Trophoblast cell (in vitro differentiated cells and primary cell): ENCODE results near the gene SEC16A.

Experiments used
- DNase-seq, 2 donors: peaks; one replicate each; pipeline ENCODE4 v3.0.0-alpha.2; 2016
- H2AFZ ChIP-seq: 2 replicates; pipeline ENCODE4 v1.6.1; 2013; ENCODE audit warnings: low read length, moderate library complexity, mild to moderate bottlenecking; ENCODE audit not compliant: insufficient read depth, poor library complexity
- H2AK5ac ChIP-seq: 2 replicates; pipeline ENCODE4 v1.6.1; 2013; ENCODE audit warnings: mild to moderate bottlenecking, low read length
- H2BK120ac ChIP-seq: 2 replicates; pipeline ENCODE4 v1.6.1; 2013; ENCODE audit warnings: low read length, mild to moderate bottlenecking, moderate library complexity; ENCODE audit not compliant: insufficient read depth, poor library complexity
- H2BK12ac ChIP-seq: 2 replicates; pipeline ENCODE4 v1.6.1; 2013; ENCODE audit warnings: mild to moderate bottlenecking, low read length, moderate library complexity
- H2BK5ac ChIP-seq: 2 replicates; pipeline ENCODE4 v1.6.1; 2013; ENCODE audit warnings: low read length, low read depth, moderate library complexity, mild to moderate bottlenecking; ENCODE audit not compliant: poor library complexity
- H3K14ac ChIP-seq: 2 replicates; pipeline ENCODE4 v1.6.1; 2013; ENCODE audit warnings: mild to moderate bottlenecking, low read length
- H3K18ac ChIP-seq: 2 replicates; pipeline ENCODE4 v1.6.1; 2013; ENCODE audit warnings: mild to moderate bottlenecking, low read length
- H3K23ac ChIP-seq: 2 replicates; pipeline ENCODE4 v1.6.1; 2013; ENCODE audit warnings: low read length
- H3K27ac ChIP-seq: 2 replicates; pipeline ENCODE4 v1.5.1; 2013; ENCODE audit warnings: low read depth, mild to moderate bottlenecking, inconsistent platforms, low read length, moderate library complexity
- H3K27me3 ChIP-seq: 2 replicates; pipeline ENCODE4 v1.6.1; 2013; ENCODE audit warnings: inconsistent platforms, mild to moderate bottlenecking, low read length, moderate library complexity; ENCODE audit not compliant: insufficient read depth
- H3K36me3 ChIP-seq, 2 experiments: 1 replicate in 1 of 2; 2 replicates in 1 of 2; pipeline ENCODE4 v1.6.1; 2013; ENCODE audit warnings: low read length in 2 of 2, mild to moderate bottlenecking in 2 of 2, moderate library complexity in 1 of 2; ENCODE audit not compliant: insufficient read depth in 2 of 2, control insufficient read depth in 1 of 2
- H3K4ac ChIP-seq: 2 replicates; pipeline ENCODE4 v1.6.1; 2013; ENCODE audit warnings: low read depth, mild to moderate bottlenecking, low read length, moderate library complexity
- H3K4me1 ChIP-seq, 2 experiments: 1 replicate in 1 of 2; 2 replicates in 1 of 2; pipeline ENCODE4 v1.6.1; 2013; ENCODE audit warnings: low read length in 2 of 2, mild to moderate bottlenecking in 2 of 2, moderate library complexity in 1 of 2; ENCODE audit not compliant: insufficient read depth in 2 of 2, control insufficient read depth in 1 of 2
- H3K4me2 ChIP-seq: 2 replicates; pipeline ENCODE4 v1.6.1; 2013; ENCODE audit warnings: inconsistent platforms, mild to moderate bottlenecking, low read length, moderate library complexity
- H3K4me3 ChIP-seq: 2 replicates; pipeline ENCODE4 v1.5.1; 2013; ENCODE audit warnings: mild to moderate bottlenecking, low read depth, low read length, inconsistent platforms
- H3K79me1 ChIP-seq: one replicate; pipeline ENCODE4 v1.6.1; 2013; ENCODE audit warnings: low read length
- H3K79me2 ChIP-seq: 2 replicates; pipeline ENCODE4 v1.6.1; 2013; ENCODE audit warnings: low read length, mild to moderate bottlenecking; ENCODE audit not compliant: control insufficient read depth, insufficient read depth, poor library complexity
- H3K9ac ChIP-seq: 2 replicates; pipeline ENCODE4 v1.6.1; 2013; ENCODE audit warnings: mild to moderate bottlenecking, low read length
- H3K9me3 ChIP-seq: 2 replicates; pipeline ENCODE4 v1.6.1; 2013; ENCODE audit warnings: low read depth, mild to moderate bottlenecking, control low read depth, inconsistent platforms, low read length; ENCODE audit not compliant: insufficient read depth
- H4K12ac ChIP-seq: 2 replicates; pipeline ENCODE4 v1.6.1; 2013; ENCODE audit warnings: low read depth, mild to moderate bottlenecking, low read length, moderate library complexity
- H4K8ac ChIP-seq: 2 replicates; pipeline ENCODE4 v1.6.1; 2013; ENCODE audit warnings: low read depth, mild to moderate bottlenecking, low read length, moderate library complexity
- H4K91ac ChIP-seq: one replicate; pipeline ENCODE4 v1.6.1; 2013; ENCODE audit warnings: low read depth, mild to moderate bottlenecking, low read length, moderate library complexity
- WGBS: extraction: QIAGEN DNeasy Blood & Tissue Kit; methylation state at CpG from one replicate; pipeline ENCODE4 v1.1.7; 2013; ENCODE audit warnings: missing lambda C conversion rate; ENCODE audit not compliant: insufficient read length, insufficient coverage; ENCODE audit errors: extremely low coverage; 5-methylcytosine and 5-hydroxymethylcytosine counted together

The SEC16A gene

DNA sequence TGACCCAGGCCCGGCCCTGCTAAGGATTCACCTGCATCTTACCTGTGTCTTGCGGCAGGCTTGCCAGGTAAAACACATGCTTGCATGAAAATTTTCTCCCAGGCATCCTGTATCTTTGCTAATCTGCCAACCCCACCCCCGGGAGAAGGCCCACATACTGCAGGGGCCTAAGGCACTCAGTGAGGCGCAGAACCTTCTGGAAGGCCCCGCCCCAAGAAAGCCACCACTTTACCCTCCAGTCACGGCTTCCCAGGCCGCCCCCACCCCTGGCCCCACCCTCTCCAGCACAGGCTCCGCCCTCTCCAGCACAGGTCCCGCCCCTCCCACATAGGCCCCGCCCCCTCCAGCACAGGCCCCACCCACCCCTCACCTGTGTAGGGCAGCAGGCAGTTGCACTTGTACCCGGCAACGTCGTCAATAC lies 29.8 kb upstream of the SEC16A start:
- H2AFZ ChIP-seq = no peak overlapping the region
- no peak overlapping the region for H2AK5ac ChIP-seq
- H3K4ac ChIP-seq = no peak overlapping the region
- H3K4me1 ChIP-seq = no peaks in the 10 kb centered on the region
- H3K36me3 ChIP-seq = peaks cover 66 to 72% of the 10 kb centered on the region in 2 experiments
- no peak overlapping the region for H4K12ac ChIP-seq
- H3K9me3 ChIP-seq = no peaks in the 10 kb centered on the region
- H2BK12ac ChIP-seq = no peak overlapping the region
- no peak overlapping the region for H3K23ac ChIP-seq
- no peaks in the 10 kb centered on the region for H3K79me1 ChIP-seq
- no peak overlapping the region for H2BK120ac ChIP-seq
- no peaks in the 10 kb centered on the region for H3K79me2 ChIP-seq
- no peak overlapping the region for H3K14ac ChIP-seq
- H3K18ac ChIP-seq = no peak overlapping the region
- H4K8ac ChIP-seq = no peak overlapping the region
- H3K4me2 ChIP-seq = no peak overlapping the region
- WGBS = no CpG with 5 or more reads among the region's 13 CpGs
- H3K4me3 ChIP-seq = no peak overlapping the region
- H3K27me3 ChIP-seq = no peaks in the 10 kb centered on the region
- no peak for DNase-seq
- no peak overlapping the region for H3K27ac ChIP-seq
- no peak overlapping the region for H3K9ac ChIP-seq
- H2BK5ac ChIP-seq = no peak overlapping the region
- no peak overlapping the region for H4K91ac ChIP-seq

DNA sequence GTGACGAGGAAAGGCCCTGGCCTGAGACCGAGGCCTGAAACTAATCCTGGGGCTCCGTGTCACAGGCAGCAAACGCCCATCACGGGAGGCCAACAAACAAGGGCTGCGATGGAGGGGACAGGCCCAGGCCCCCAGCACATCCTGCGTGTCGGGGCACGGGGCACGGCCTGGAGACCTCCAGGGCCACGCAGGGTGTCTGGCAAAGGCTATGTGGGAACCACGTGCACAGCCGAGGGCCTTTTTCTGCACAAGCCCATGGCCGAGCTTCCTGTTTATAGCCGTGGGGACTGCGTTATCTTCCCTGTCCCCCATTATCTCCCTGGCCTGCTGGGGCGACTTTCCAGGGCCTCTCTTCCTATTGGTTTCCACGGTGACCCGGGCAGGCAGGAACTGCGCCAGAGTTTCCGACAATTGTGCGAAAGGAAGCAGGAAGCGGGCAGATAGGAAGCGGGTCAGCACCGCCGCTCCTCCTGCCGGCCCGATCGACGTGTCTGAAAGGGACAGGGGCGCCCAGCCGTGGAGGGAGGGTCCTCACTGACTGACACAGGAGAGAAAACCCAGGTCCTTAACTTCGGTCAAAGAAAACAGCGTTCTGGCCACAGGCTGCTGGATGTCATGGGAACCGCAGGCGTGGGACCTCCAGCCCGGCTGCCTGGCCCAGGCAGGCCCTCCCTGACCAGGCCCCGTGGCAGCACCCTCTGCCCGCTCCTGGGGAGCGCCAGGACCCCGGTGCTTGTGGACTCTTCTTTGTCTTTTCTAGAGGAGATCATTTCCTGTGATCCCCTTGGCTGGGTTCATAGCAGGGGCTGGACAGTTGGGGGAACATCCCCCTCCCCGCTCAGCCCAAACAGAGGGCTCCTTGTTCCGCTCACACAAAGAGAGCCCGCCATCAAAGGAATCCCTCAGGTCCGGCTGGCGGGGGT lies 29.1 kb upstream of the SEC16A start:
- Histone ChIP-seq H3K18ac (no peak overlapping the region), H3K4me2 (no peak overlapping the region), H4K91ac (no peak overlapping the region), H3K9ac (no peak overlapping the region), H3K23ac (no peak overlapping the region), H4K8ac (no peak overlapping the region), H2BK5ac (no peak overlapping the region), H3K4ac (no peak overlapping the region), H3K27me3 (no peaks in the 10 kb centered on the region), H3K4me3 (no peak overlapping the region), H3K14ac (no peak overlapping the region), H3K79me2 (no peaks in the 10 kb centered on the region), H3K9me3 (no peaks in the 10 kb centered on the region), H3K79me1 (no peaks in the 10 kb centered on the region), H3K36me3 (peaks cover 67 to 73% of the 10 kb centered on the region in 2 experiments), H2AFZ (no peak overlapping the region), H2BK12ac (no peak overlapping the region), H2AK5ac (no peak overlapping the region), H3K27ac (no peak overlapping the region), H2BK120ac (no peak overlapping the region), H4K12ac (no peak overlapping the region), H3K4me1 (no peaks in the 10 kb centered on the region)
- DNase-seq = no peak
- WGBS = no CpG with 5 or more reads among the region's 46 CpGs

- H3K18ac ChIP-seq = no peak overlapping the region
- no peak overlapping the region for H3K23ac ChIP-seq
- H3K27me3 ChIP-seq = no peaks in the 10 kb centered on the region
- H3K4me1 ChIP-seq = no peaks in the 10 kb centered on the region
- no peak overlapping the region for H4K8ac ChIP-seq
- H2BK12ac ChIP-seq = no peak overlapping the region
- no peaks in the 10 kb centered on the region for H3K9me3 ChIP-seq
- no peak overlapping the region for H2BK120ac ChIP-seq
- no peak overlapping the region for H3K27ac ChIP-seq
- no peak for DNase-seq
- H3K9ac ChIP-seq = no peak overlapping the region
- H2AK5ac ChIP-seq = no peak overlapping the region
- WGBS = no CpG with 5 or more reads among the region's 28 CpGs
- H2BK5ac ChIP-seq = no peak overlapping the region
- no peak overlapping the region for H2AFZ ChIP-seq
- H3K36me3 ChIP-seq = peaks cover 73 to 80% of the 10 kb centered on the region in 2 experiments
- H3K79me1 ChIP-seq = no peaks in the 10 kb centered on the region
- H3K14ac ChIP-seq = no peak overlapping the region
- no peaks in the 10 kb centered on the region for H3K79me2 ChIP-seq
- H3K4me2 ChIP-seq = no peak overlapping the region
- H4K91ac ChIP-seq = no peak overlapping the region
- no peak overlapping the region for H3K4ac ChIP-seq
- no peak overlapping the region for H4K12ac ChIP-seq
- no peak overlapping the region for H3K4me3 ChIP-seq
These were observed 28.4 kb upstream of the SEC16A start for GRCh38 chr9:136511144-136511669.

DNA sequence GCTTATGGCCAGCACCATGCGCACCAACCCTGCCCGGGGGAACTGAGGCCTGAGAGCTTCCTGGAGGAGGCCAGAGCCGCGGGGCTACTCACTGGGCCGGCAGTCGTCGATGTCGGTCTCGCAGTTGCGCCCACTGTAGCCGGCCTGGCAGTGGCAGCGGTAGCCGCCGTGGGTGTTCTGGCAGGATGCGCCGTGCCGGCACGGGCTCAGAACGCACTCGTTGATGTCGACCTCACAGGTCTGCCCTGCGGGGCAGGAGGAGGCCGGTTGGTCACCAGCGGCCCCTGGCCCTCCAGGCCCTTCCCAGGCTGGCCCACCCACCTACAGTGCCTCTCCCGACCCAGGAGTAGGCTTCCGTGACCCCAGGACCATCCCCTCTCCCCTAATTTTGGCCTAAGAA lies 27.7 kb upstream of the SEC16A start:
- Histone ChIP-seq H3K9ac (no peak overlapping the region), H3K36me3 (peaks cover 76 to 82% of the 10 kb centered on the region in 2 experiments), H3K27ac (no peak overlapping the region), H3K4me2 (no peak overlapping the region), H4K8ac (no peak overlapping the region), H3K4me3 (no peak overlapping the region), H3K27me3 (no peaks in the 10 kb centered on the region), H2AFZ (no peak overlapping the region), H3K23ac (no peak overlapping the region), H3K4me1 (no peaks in the 10 kb centered on the region), H4K12ac (no peak overlapping the region), H2AK5ac (no peak overlapping the region), H4K91ac (no peak overlapping the region), H2BK12ac (no peak overlapping the region), H2BK120ac (no peak overlapping the region), H3K9me3 (no peaks in the 10 kb centered on the region), H3K79me1 (no peaks in the 10 kb centered on the region), H3K79me2 (no peaks in the 10 kb centered on the region), H3K4ac (no peak overlapping the region), H3K14ac (no peak overlapping the region), H3K18ac (no peak overlapping the region), H2BK5ac (no peak overlapping the region)
- no CpG with 5 or more reads among the region's 26 CpGs for WGBS
- no peak for DNase-seq
